B cell (primary cell): Measurements from ENCODE around the gene C16orf54.

ENCODE experiments used
- CTCF ChIP-seq: fragments of 200-600 bp; IDR thresholded peaks from one replicate; pipeline ENCODE4 v1.8.0; 2022; ENCODE audit warnings: antibody characterized with exemption, mild to moderate bottlenecking
- EZH2 ChIP-seq: IDR thresholded peaks from 2 replicates; pipeline ENCODE4 v1.6.1; 2012; ENCODE audit warnings: borderline replicate concordance, low read depth, mild to moderate bottlenecking, moderate library complexity, low read length; ENCODE audit not compliant: insufficient read depth, poor library complexity, severe bottlenecking

GRCh38 chr16:29737713-29738112, 8.1 kb downstream of the C16orf54 start:
- no peak for TF ChIP-seq CTCF
- TF ChIP-seq EZH2, result no peak
